HG03575 (cell line): ENCODE results near the gene CAMK2A.

ENCODE experiments used
- ATAC-seq: cut with Tn5 transposase; IDR thresholded peaks from one replicate; pipeline ENCODE4 v1.9.1; 2021; ENCODE audit not compliant: unreplicated experiment, insufficient number of reproducible peaks, low FRiP score; ENCODE audit errors: extremely low read depth

Gene CAMK2A

GRCh38 chr5:150302301-150303069 lies 12.9 kb upstream of the CAMK2A start, which contains the start of gene ARSI:
Gene ARSI (minus strand): TSS chr5:150302905. CDS start chr5:150302373, 532 bp downstream.
- no peak for ATAC-seq

GRCh38 chr5:150301901-150302300 lies 12.3 kb upstream of the CAMK2A start:
- no peak for ATAC-seq

DNA sequence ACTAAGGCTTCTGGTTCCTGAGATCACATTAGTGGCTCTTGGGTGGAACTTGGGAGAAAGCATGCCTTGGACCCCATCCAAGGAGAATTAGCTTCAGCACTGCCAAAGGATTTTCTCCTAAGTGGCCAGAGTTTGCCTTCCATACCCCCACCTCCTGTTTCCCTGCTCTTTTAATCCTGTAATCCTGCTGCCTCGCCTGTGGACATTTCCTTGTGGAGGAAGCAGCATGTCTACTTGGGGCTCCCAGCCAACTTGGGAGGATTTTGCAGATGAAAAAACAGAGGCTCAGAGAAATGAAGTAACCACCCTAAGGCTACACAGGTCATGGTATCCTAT lies 11.6 kb upstream of the CAMK2A start:
- ATAC-seq: no peak

DNA sequence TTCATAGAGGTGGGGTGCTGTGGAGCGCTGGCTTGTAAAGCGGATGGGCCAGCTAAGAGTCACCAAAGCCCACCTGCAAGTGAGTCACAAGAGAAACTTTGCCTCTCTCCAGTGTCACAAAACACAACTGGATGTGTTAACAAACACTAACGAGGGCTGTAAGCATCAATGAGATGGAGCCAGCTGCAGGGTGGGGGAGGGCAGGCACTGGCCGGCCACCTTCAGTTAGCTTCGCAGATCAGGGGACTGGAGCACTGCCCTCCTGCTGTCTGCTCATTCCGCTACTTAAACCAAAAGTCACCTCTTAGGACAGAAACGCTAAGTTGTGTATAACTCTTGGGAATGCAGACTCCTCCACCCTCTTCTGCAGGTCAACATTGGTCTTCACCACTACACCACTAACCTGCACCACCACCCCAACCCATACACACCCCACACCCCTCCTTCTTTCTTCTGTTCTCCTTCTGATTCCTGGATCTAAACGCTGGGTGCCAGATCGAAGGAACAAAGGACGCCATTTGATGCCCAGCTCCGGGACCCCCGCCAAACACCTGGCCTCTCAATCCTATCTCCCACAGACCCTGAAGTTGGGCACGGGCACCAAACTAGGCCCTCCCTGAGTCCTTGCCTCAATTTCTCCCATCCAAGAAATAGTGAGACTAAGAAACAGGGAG lies 11.1 kb upstream of the CAMK2A start:
- no peak for ATAC-seq

DNA sequence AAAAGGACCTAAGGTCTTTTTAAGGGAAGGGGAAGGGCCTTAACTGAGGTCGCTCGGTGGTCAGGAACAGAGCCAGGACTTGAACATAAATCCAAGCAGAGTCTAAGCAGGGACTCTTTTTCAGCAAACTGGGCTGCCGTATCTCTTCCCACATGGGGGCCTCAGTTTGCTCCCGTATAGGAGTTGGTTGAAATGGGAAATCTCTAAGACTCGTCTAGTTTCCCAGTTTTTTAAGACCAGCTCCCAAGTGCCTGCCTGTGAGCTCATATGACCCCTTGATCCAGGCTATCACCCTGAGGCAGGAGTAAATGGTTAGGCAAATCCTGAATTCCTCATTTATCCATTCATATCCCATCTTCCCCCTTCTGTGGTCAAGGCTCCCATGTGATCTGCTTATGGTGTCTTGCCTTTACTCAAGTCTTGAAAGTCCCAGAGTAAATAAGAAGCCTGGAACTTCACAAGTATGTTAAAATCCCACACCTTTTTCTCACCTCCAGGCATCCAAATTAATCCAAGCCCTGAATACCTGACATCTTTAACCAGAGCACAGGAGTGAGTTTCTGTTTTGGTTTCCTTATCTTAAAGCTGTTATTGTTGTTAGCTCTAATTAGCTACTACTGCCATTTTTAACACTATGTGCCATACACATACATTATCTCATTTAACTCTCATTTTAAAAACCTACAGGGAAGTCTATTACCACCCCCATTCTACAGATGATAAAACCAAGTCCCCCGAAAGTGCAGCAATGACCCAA lies 10.2 kb upstream of the CAMK2A start:
- no peak for ATAC-seq

- ATAC-seq: no peak
Observed at GRCh38 chr5:150298701-150299451, 9.3 kb upstream of the CAMK2A start.

DNA sequence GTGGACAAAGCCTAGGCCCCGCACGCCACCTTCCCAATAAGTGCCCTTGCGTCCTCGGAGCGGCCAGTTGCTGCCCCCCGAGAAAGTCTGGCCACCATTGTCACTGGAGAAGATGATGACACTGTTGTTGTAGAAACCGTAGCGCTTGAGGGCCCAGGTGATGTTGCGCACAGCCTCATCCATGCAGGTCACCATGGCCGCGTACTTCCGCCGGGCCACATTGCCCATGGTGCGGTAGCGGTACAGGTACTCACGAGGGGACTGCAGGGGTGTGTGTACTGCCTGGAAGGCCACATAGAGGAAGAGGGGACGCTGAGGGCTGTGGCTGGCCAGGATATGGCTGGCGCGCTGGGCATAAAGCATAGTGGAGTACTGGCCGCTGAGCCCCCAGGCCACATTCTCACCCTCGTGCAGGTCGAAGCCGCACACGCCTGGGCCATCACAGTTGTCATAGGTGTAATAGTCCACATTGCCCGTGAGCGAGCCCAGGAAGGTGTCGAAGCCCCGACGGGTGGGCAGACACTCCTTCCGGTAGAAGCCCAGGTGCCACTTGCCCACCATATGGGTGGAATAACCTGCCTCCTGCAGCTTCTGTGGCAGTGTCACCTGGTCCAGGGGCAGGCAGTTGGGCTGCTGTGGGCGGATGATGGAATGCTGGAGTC lies 8.5 kb upstream of the CAMK2A start:
- no peak for ATAC-seq

GRCh38 chr5:150297236-150297890 lies 7.8 kb upstream of the CAMK2A start:
- no peak for ATAC-seq

DNA sequence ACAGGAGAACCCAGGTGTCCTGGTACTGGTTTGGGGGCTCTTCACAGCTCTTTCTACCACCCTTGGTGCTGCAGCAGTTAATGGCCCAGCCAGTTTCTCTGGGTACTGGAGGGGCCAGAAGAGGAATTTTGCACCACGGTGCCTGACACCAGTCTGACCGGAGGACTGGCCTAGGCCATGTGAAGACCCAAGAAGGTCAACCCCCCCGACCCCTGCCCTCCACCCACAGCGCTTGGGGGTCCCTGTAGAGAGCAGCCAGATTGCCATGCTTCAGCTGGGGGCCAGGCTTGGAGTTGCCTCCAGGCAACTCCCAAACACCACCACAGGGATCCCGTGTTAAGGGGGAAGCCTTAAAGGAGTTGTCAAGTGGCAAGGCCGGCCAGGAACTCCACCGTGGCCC lies 6.9 kb upstream of the CAMK2A start:
- ATAC-seq: no peak

- ATAC-seq: no peak
Observed at GRCh38 chr5:150295741-150296486, 6.3 kb upstream of the CAMK2A start.

GRCh38 chr5:150295172-150295634 lies 5.6 kb upstream of the CAMK2A start:
- no peak for ATAC-seq

- ATAC-seq: no peak
Observed at GRCh38 chr5:150294551-150295071, 5.0 kb upstream of the CAMK2A start.

DNA sequence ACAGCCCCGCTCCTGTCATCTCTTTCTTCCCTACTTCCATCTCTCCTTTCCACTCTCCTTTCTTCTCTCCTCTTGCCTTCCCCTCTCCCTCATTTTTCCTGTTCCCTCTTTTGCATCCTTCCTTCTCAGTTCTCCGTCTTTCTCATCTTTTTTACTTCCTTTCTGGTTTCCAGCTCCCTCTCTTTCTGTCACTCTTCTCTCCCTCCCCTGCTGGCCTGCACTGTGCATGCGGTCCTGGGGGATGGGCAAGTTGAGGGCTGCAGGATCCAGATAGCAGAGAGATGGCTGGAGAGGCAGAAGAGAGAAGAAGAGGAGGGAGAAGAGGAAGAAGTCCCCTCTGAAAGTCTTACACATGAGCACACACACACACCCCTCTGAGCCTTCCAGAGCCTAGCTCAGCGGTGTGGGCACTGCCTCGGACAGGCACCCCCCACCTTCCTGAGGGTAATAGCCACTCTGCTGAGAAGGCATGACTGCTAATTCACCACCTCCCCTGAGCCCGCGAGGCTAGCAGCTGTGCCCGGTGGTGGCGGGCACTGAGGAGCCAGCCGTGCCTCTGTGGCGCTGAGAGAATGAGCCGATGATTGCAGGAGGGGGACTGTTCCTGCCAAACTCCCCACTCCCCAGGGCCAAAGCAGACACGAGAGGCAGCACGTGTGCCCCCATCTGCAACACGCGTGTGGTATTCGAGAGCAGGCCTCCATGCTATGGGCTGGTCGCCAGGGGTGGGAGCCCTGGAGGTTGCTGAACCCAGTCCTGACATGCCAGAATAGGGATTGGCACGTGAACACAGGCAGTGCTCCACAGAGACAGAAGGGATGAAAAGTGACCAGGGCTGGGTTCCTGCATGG lies 3.7 kb upstream of the CAMK2A start:
- ATAC-seq: no peak

DNA sequence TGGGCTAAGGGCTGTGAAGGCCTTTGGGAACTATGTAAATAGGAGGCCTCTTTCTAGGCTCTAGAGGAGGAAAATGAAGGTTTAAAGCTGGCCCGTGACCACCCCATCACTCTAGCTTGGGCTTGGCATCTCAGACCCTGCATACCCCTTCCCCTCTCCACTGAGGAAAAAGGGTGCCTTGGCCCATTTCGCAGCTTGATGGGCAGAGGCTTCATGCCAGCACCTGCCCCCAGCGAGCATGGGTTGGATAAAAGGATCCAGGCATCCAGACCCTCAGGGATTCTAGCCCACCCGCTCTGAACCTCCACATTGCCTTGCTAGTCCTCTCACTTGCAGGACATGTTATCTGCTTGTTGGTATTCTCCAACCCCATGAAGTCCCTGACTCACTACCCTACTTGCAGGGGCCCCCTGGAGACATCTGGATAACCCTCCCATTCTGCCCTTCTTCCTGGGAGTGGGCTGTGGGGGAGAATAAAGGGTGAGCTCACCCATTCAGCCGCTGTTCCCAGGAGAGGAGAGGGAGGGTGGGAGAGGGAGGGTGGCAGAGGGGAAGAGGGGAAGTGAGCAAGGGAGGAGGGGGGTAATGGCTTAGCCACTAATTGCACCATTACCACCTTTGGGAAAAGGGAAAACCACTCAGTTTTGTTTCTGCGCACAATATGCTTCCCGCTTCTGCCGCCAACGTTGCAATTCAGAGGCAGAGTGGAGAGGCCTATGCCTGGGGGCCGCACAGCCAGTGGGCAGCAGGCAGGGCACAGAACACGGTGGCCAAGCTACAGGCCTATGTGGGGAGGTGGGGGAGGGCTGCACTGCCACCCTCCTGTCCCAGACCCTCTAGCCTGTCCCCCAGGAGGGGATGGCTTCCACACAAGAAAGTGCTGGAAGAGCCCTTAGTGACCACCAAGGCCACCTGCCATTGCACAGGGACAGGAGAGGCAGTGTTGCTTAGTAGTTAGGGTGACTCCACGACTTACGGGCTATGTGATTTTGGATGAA lies 2.1 kb upstream of the CAMK2A start:
- ATAC-seq: no peak

DNA sequence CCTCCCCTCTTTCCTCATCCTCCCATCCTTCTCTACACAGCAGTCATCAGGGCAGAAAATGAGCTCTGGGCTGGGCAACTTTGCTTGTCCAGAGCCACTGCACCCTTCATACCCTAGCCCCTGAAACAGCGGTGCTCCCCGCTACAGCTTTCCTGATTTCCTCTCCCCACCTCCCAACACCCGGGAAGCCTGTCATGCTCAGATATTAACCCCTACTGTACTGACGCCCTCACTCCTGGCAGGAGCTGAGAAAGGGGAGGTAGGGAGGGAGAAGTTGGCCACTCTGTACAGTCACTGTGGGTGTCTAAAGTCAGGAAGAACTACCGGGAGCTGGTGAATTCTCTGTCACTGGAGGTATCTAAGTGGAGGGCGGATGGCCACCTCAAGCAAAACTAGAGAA lies 782 bp downstream of the CAMK2A start:
- ATAC-seq: no peak
